GM23248 (cell line): ENCODE results near the gene CSKMT.

ENCODE experiments used
- EZH2 ChIP-seq: fragments of 200-600 bp; sonication (generic); IDR thresholded peaks from 2 replicates; pipeline ENCODE4 v1.6.1; 2018; ENCODE audit warnings: antibody characterized with exemption, mild to moderate bottlenecking; ENCODE audit not compliant: insufficient read depth, poor library complexity, severe bottlenecking
- EZH2phosphoT487 ChIP-seq: fragments of 200-600 bp; sonication (generic); IDR thresholded peaks from 2 replicates; pipeline ENCODE4 v1.6.1; 2018; ENCODE audit warnings: antibody characterized with exemption, moderate library complexity, mild to moderate bottlenecking, low read depth; ENCODE audit not compliant: insufficient read depth

GRCh38 chr11:62680825-62681240, 15.7 kb downstream of the CSKMT start:
- TF ChIP-seq EZH2phosphoT487 (no peak), EZH2 (no peak)
